Fibroblast of peridontal ligament (primary cell): Measurements from ENCODE around the gene PPL.

ENCODE experiments used
- DNase-seq: peaks from one replicate; pipeline ENCODE4 v3.0.0-alpha.2; 2010; ENCODE audit errors: extremely low read depth

Gene PPL

GRCh38 chr16:4860727-4861342 is 76.1 kb downstream of the PPL start:
- no peak for DNase-seq

- DNase-seq, result no peak
Observed at GRCh38 chr16:4859900-4860255, 77.1 kb downstream of the PPL start.

GRCh38 chr16:4859190-4859899 is 77.6 kb downstream of the PPL start:
- no peak for DNase-seq

GRCh38 chr16:4855804-4856203 is 81.1 kb downstream of the PPL start:
- no peak for DNase-seq

- DNase-seq, result no peak
Observed at GRCh38 chr16:4855371-4855770, 81.6 kb downstream of the PPL start.

- peak; percentile 29 for DNase-seq
Observed at GRCh38 chr16:4852221-4852872, 84.6 kb downstream of the PPL start.

GRCh38 chr16:4850211-4850610 is 86.7 kb downstream of the PPL start:
- DNase-seq, result peak; percentile 20

- DNase-seq, result peak; percentile 69
Observed at GRCh38 chr16:4847774-4848587, 89.0 kb downstream of the PPL start.

- DNase-seq, result peak; percentile 92
Observed at GRCh38 chr16:4846901-4847773, 89.8 kb downstream of the PPL start, which contains the start of the genes GLYR1 and UBN1. Gene GLYR1 (minus strand): TSS chr16:4847288. CDS start chr16:4847265, 23 bp downstream. Gene UBN1 (plus strand): TSS chr16:4847481. CDS start chr16:4852918, 5,437 bp downstream.

- peak; percentile 30 for DNase-seq
Observed at GRCh38 chr16:4846503-4846900, 90.4 kb downstream of the PPL start.

GRCh38 chr16:4840984-4841383 is 96.0 kb downstream of the PPL start:
- DNase-seq, result no peak

GRCh38 chr16:4839942-4840341 is 97.0 kb downstream of the PPL start:
- no peak for DNase-seq

- DNase-seq, result no peak
Observed at GRCh38 chr16:4837733-4838501, 99.0 kb downstream of the PPL start.

- no peak for DNase-seq
Observed at GRCh38 chr16:4836727-4837126, 100.2 kb downstream of the PPL start.

GRCh38 chr16:4833584-4833983 is 103.4 kb downstream of the PPL start:
- no peak for DNase-seq

- DNase-seq, result peak; percentile 16
Observed at GRCh38 chr16:4832698-4833343, 104.1 kb downstream of the PPL start.
